HTERT RPE-1 (cell line): Measurements from ENCODE around the gene RBM39.
"Not testable (repeated sequence)": the region's sequence is repeated elsewhere in the genome, so short reads cannot be mapped to it uniquely, and the experiment has no call there.

Experiments
- in situ Hi-C: fragments of 300-500 bp; cut with MboI; formaldehyde crosslinking; loops from 4 replicates; pipeline ENCODE4 v1.14.3; 2020; ENCODE audit warnings: low sequenced_read_pairs

The RBM39 gene

GRCh38 chr20:35756404-35756803 is 14.3 kb upstream of the RBM39 start:
- in situ Hi-C loops: no loop called here

DNA sequence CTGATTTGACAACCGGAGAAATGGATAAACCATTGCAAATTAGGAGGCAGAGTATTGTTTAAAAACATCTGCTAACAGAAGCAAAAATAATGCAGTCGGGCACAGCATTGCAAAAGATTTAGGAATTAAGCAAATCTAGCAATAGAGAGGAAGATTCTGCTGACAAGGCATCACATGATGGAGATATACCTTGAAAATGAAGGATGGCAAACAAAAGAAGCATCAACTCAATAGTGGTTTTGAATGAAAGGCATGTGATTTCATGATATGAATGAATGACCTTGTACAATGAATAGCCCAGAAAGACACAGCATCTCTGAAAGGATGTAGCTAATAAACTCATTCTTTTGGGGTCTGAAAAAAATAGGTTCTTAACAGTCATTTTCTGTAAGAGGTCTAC is 8.6 kb upstream of the RBM39 start:
- in situ Hi-C loops: no loop called here

GRCh38 chr20:35744492-35744841 is 2.4 kb upstream of the RBM39 start:
- in situ Hi-C loops: not testable (repeated sequence)

DNA sequence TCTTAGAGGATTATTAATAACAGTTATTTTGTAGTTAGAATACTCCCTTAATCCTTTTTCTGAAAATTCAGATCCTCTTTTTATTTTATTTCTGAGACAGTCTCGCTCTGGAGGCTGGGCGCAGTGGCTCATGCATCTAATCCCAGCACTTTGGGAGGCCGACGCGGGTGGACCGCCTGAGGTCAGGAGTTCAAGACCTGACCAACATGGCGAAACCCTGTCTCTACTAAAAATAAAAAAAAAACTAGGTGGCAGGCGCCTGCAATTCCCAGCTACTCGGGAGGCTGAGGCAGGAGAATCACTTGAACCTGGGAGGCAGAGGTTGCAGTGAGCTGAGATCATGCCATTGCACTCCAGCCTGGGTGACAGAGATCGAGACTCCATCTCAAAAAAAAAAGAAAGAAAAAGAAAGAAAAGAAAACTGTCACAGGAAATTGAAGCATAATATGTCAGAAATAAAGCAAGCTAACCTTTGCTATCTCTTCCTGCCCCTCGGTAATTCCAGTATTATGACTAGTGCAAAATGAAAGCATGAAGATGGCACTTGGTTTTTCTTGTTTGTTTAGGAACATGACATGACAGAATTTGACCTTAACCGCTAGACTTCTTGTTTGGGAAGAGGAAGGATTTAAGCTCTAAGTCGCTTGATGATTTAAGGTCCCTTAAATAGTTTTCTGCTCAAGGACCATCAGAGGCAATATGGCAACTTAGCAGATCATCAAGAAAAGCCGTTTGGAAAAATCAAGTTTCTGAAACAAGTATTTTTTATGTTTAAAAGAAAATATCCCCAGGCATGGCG is 1.8 kb upstream of the RBM39 start:
- in situ Hi-C loops: no loop called here

- in situ Hi-C loops: no loop called here
These were observed 872 bp upstream of the RBM39 start for GRCh38 chr20:35742741-35743523.

GRCh38 chr20:35739294-35740163 is 2.5 kb downstream of the RBM39 start:
- in situ Hi-C loops: no loop called here

DNA sequence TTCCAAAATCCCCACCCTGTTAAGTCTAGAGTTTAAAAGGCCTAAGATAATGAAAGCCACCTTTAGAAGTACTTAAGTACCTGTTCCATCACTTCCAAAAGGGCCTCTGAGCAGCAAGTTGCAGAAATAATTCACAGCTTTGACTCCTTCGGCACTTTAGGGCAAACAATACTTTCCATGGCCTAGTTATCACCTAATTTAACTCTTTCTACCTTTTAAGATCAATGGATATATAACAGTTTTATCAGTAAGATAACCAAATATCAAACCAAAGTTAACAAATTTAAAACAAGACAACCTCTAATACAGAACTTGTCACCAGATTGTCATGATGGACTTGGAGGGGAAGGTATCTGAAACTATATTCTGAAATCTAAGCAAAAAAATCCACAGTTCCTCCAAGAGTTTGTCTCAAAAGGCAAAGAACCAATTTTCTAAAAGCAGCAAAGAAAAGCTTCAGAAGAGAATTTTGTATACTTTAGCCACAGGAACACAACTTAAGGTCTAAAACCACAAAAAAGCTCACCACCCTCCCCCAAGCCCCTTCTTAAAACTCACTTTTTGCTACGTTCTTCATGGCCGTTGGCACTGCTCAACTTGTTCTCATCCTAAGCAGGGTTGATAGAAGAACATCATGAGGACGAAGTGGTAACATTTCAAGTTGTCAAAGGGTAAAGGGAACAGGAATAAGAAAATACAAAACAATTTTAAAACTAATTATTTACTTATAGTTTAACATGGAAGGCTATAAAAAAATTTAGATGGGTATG is 3.5 kb downstream of the RBM39 start:
- in situ Hi-C loops: no loop called here

GRCh38 chr20:35737865-35738333 is 4.2 kb downstream of the RBM39 start:
- in situ Hi-C loops: no loop called here

GRCh38 chr20:35735826-35736470 is 6.1 kb downstream of the RBM39 start:
- in situ Hi-C loops: no loop called here

DNA sequence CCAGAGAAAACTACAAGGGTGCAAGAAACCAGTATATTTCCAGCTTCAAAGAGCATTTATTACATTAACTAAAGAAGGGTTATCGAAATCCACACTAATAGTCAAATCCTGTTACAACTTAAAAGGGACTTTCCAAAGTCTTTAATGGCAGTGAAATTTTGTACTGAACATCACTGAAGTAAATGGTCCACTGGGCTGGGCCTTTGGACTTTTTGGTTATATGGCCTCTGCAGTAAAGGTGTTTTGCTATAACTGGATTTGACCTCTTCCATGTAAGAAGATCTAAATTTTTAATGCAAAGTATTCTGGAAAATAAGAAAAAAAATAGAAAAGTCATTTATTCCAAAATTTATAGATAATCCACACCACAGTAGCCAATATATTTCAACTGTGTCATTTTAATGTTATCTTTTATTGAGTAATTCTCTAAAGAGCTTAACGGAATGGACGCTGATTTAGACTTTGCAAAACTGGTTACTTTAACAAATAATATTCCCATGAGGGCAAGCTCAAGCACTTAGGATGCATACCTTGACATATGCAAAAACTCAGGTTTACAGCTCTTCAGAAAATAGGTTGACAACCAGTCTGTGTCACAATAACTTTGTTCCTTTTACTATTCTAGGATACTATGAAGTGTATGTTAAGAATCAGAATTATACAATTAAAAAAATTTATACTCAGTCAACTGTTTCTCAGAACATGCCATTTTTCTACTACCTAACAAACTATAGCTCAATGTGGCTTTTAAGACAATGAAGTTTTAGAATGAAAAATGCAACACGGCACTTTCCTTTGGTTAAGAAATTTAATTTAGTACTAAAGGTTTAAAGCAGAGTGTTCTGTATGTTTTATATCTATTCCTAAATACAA is 7.0 kb downstream of the RBM39 start:
- in situ Hi-C loops: no loop called here

DNA sequence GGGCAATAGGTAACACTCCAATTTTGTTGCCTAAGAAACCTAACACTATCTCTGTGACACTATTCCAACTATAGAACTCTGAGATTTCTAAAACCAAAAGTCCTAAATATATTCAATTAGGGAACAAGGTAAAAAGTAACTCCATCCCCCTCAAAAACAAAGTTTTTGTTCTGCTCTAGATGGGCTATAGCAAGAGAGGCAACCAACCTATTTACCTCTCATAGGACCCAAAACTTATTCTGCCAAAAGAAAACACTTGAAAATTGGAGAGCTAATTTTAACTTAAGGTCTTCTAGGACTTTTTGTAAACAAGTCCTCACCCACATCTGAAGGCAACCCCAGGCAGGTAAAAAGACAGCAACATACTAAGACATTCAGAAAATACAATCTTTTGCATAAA is 7.7 kb downstream of the RBM39 start:
- in situ Hi-C loops: no loop called here

DNA sequence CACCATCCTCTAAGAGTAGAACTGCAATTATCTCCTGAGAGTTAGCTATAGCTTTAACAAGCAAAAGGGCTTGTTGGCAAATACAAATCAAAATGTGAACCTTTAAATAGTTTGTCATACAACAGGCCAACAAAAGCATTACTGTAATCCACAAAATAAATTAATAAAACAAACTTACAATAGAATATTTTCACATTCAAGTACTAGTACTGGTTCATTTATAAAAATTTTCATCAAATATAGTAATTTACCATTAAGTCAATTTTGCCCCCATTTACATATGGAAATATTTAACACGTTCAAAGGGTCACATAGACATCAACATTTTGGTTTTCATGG is 9.4 kb downstream of the RBM39 start:
- in situ Hi-C loops: no loop called here

- in situ Hi-C loops: no loop called here
These were observed 10.0 kb downstream of the RBM39 start for GRCh38 chr20:35731862-35732643.

GRCh38 chr20:35731469-35731788 is 10.6 kb downstream of the RBM39 start:
- in situ Hi-C loops: no loop called here

- in situ Hi-C loops: no loop called here
These were observed 11.2 kb downstream of the RBM39 start for GRCh38 chr20:35730583-35731468.

- in situ Hi-C loops: no loop called here
These were observed 12.1 kb downstream of the RBM39 start for GRCh38 chr20:35729836-35730582.

GRCh38 chr20:35729283-35729807 is 12.7 kb downstream of the RBM39 start:
- in situ Hi-C loops: no loop called here
